ENCODE measurements around the gene CEACAM4. TPM values are rescaled to one million over a fixed set of nuclear protein-coding genes. Genes with fewer than 3 reads are reported as not detected.
A peak's percentile ranks its signal among the peaks of the same experiment; 100 is the strongest.
"Not testable (repeated sequence)": the region's sequence is repeated elsewhere in the genome, so short reads cannot be mapped to it uniquely, and the experiment has no call there.

Gene CEACAM4
- not detected in 2 replicates for total RNA-seq
- not detected for polyA plus RNA-seq (2012)

DNA sequence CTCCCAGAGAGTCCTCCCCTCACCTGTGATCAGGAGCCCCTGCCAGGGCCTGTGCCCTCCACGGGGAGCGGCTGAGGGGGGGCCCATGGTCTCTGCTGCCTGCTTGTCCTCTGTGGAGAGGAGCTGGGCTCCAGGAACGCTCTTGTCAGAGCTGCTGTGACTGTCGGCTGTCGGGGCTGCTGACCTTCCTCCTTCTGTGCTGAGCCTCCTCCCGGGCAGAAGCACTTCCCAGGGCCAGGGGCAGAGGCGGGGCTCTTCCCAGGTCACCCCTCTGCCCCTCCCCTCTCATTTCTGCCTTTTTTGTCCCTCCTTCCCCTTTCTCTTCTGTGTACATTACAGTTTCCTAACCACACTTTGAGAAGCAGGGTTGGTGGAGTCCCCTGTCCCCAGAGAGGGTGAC lies at the start of gene CEACAM4:
Gene CEACAM4, minus strand, starts transcription at position 198 of the 400 bp plus-strand sequence. Its CDS starts 111 bp downstream, at position 87.
- DNase-seq (ENCODE audit: low read depth), result no peak

DNA sequence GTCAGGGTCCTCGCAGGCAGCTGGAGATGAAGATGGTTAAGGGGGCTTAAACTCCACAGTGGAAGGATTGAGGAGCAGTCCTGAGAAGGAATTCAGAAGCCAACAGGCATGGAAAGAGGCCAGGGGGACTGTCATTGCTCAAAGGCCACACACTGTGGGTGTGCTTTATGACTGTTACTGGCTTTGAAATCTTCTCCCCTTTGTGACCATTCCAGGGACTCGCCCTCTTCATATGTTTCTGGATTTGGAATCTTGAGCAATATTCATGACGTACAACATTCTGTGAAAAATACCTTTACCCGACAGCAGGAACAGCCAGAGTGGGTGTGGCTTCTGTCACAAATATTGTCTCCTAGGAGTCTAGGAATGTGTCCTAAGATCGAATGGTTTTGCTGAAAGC lies 44.6 kb upstream of the CEACAM4 start:
- no peak for DNase-seq (ENCODE audit: low read depth)

DNA sequence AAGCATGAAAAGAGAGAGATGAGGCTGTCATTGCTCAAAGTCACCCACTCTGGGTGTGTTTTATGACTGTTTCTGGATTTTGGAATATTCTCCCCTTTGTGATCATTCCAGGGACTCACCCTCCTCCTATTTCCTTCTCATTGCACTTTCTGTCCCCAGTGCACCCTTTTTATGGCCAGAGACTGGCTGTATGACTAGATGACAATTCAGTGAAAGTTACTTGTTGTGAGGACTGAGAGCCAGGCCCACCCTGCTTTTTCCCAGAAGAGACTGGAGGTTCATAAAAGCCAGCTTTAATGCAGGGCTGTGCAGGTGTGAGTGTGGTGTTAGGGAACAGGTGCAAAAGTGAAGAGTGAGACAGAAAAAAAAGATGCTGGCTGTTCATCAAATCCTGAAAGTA lies 43.9 kb upstream of the CEACAM4 start:
- DNase-seq (ENCODE audit: low read depth), result no peak

DNA sequence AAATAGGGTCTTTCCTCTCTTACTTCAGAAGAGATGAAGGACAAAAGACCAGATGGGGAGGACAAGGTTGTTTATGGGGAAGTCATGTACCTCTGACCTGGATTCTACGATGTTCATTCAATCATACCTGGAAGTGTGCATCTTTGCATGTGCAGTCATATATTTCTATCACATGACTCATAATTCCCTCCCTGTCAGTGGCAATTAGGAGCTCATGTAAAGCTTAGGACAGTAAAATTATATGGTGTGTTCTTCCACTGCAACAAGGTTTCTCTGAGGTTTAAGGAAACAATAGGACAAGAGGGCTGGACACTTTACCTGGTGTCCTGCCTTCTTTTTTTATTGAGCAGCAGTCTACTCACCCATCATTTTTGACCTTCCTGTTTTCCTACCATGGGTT lies 41.4 kb upstream of the CEACAM4 start:
- no peak for DNase-seq (ENCODE audit: low read depth)

DNA sequence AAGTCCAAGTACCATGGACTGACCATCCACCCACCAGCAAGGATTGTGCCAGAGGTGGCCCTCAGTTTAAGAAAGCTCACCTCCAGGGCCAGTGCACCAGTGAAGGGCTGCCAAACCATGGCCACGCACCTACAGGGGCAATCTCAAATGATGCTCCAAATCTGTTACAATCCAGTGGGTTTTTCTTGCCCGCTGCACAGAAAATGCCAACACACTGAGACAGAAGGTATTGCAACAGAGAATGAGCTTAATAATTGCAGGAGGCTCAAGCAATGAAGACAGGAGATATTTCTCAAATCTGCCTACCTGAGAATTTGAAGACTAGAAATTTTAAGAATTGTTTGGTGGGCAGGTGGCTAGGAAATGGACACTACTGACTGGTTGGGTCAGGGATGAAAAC lies 39.2 kb upstream of the CEACAM4 start:
- DNase-seq (ENCODE audit: low read depth), result no peak

DNA sequence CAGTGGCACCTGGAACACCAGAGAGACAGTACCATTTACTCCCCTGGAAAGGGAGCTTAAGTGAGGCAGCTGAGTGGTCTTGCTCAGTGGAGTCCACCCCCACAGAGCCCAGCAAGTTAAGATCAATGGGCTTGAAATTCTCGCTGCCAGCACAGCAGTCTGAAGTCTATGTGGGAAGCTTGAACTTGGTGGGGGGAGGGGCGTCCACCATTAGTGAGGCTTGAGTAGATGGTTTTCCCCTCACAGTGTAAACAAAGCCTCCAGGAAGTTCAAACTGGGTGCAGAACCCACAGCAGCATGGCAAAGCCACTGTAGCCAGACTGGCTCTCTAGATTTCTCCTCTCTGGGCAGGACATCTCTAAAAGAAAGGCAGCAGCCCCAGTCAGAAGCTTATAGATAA lies 30.3 kb upstream of the CEACAM4 start:
- no peak for DNase-seq (ENCODE audit: low read depth)

DNA sequence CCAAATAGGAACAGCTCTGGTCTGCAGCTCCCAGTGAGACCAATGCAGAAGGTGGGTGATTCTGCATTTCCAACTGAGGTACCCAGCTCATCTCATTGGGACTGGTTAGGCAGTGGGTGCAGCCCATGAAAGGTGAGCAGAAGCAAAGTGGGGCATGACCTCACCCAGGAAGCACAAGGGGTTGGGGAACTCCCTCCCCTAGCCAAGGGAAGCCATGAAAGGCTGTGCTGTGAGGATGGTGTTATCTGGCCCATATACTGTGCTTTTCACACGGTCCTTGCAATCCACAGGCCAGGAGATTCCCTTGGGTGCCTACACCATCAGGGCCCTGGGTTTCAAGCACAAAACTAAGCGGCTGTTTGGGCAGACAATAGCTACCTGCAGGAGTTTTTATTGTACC lies 29.9 kb upstream of the CEACAM4 start:
- DNase-seq (ENCODE audit: low read depth), result not testable (repeated sequence)

DNA sequence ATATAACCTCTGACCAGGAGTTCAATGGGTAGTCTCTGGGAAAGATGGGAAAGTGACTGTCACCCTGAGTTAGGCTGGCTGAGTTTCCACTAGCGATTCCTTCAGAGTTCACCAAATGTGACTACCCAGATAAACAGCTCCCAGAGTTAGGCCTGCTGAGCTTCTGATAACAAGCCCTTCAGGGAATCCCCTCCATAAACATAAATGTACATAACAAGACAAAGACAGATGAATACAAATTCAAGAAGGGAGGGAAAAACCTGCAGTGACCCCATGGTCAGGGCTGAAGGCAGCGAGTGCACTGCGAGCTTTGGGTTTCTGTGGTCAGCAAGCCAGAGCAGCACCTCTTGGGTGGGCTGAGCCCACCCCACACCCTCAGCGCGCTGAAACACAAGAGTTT lies 25.4 kb upstream of the CEACAM4 start:
- no peak for DNase-seq (ENCODE audit: low read depth)

DNA sequence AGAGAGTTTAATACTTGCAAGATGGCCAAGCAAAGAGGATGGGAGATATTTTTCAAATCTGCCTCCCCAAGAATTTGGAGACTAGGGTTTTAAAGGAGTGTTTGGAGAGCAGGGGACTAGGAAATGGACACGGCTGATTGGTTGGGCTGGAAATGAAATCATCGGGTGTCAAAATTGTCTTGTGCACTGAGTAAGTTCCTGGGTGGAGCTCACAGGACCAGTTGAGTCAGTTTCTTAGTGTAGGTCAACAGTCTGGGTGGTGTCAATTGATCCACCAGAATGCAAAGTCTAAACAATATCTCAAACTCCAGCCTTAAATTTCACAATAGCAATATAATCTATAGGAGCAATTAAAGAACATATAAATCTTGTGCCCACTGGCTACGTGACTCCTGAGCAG lies 23.0 kb upstream of the CEACAM4 start:
- no peak for DNase-seq (ENCODE audit: low read depth)

DNA sequence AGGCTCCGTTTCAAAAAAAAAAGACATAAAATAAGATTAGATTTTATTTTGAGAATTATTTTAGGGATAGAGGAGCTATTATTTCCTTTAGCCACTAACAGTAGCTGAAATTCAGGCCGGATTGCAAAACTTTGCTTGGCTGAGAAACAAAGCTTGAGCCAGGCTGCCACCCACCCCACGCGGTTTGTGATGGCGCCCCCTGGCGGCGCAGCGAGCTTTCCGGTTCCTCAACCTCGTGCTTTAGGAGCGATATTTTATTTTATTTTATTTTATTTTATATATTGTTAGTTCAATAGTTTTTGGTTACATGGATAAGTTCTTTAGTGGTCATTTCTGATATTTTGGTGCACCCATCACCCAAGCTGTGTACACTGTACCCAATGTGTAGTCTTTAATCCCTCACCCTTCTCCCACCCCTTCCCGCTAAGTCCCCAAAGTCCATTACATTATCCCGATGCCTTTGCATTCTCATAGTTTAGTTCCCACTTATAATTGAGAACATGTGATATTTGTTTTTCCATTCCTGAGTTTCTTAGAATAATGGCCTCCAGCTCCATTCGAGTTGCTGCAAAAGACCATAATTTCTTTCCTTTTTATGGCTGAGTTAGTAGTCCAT lies 19.8 kb upstream of the CEACAM4 start:
- DNase-seq (ENCODE audit: low read depth), result no peak

DNA sequence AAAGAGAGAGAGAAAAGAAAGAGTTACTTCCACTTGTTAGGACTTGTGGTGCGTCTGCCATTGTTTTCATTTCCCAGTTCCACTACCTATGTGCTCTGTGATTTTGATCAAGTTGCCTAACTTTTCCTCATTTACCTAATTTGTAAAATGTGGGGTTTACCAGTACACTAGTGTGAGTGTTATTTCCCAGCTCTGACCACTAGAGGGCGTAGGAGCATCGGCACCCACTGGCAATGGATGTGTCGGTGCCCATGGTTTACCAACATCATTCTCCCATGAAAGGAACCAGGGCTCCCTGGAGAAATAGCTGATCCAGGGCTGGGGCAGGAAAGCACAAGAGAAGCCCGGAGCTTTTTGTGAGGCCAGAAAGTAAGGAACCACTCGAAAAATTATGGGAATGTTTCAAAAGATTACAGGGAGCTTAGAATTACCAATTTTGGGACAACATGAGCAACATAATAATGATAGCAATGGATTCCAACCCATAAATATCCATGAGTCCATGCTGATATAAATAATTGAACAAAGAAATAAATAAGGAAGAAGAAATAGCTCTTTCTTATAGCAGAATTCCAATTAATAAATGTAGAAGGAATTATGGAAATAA lies 15.1 kb upstream of the CEACAM4 start:
- peak; percentile 62 for DNase-seq (ENCODE audit: low read depth)

DNA sequence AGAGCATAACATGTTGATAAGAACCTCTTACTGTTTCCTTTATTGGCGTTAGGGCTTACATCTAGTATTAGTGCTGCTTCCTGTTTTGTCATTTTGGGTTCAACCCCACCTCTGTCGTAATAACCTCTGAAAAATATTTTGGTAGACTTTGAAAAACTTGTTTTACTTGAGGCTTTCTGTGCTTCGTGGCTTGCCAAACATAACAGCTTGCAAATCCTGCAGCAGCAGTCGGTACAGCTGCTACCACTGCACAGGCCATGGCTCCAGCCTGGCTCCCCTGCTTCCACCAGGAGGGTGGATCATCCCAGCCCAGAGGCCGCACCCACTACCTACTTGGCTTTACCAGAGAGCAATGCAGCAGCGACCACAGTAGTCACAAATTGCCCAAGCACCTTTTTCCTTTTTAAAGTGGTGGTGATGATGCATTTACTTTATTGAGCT lies 11.8 kb upstream of the CEACAM4 start:
- no peak for DNase-seq (ENCODE audit: low read depth)

DNA sequence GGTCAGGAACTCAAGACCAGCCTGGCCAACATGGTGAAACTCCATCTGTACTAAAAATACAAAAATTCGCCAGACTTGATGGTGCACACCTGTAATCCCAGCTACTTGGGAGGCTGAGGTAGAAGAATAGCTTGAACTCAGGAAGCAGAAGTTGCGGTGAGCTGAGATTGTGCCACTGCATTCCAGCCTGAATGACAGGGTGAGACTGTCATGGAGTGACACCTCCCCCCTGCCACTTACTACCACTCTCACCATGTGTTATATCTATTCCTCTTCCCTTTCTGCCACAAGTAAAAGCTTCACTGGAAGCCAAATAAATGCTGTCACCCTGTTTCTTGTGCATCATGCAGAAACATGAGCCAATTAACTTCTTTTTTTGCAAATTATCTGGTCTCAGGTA lies 10.6 kb upstream of the CEACAM4 start:
- DNase-seq (ENCODE audit: low read depth), result no peak

DNA sequence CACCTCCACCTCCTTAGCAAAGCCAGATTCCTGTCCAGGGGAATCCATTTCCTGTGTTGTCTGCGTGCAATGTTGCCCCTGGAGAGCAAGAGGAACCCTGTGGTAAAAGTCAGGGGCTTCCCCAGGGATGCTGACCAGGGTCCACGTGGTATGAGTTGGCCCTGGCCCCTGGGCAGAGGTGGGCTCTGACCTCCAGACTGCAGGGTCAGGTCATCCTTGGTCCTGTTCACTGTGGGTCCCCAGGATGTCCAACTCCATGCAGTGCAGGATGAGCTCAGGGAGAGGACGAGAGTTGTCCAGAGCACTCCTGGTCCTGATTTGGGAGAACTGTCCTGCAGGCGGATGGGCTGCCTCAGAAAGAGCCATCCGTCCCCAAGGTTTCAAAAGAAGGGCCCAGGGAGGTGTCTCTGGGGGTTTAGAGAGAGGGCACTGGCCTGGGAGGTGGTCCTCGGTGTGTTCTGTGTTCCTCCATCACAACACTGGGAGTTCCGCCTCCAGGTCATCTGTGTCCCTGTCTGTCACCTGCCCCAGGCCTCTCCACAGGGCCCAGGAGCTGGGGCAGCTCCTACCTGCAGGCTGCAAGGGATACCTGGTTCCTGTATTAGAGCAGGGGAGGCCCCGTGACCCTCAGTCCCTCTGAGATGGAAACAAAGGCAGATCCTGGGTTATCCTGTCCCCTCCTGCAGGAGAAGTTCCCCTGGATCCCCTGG lies 1.2 kb upstream of the CEACAM4 start:
- DNase-seq (ENCODE audit: low read depth), result no peak

DNA sequence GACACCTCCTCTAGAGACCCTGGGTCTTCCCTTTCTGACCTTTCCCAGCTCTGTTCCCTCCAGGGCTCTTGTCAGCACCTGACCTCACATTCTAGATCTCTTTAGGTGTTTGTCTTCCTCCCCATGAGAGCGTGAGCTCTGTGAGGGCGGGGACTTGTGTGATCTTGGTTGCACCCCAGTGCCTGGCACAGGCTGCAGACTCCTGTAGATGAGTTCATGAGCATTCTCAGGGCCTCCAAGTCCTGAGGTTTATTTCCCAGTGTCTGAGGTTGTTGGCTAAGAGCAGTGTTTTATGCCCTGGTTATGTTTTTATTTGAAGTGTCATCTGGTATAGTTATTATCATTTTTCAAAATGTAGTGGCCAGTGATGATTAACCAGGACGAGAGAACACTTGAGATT lies 596 bp downstream of the CEACAM4 start:
- no peak for DNase-seq (ENCODE audit: low read depth)

DNA sequence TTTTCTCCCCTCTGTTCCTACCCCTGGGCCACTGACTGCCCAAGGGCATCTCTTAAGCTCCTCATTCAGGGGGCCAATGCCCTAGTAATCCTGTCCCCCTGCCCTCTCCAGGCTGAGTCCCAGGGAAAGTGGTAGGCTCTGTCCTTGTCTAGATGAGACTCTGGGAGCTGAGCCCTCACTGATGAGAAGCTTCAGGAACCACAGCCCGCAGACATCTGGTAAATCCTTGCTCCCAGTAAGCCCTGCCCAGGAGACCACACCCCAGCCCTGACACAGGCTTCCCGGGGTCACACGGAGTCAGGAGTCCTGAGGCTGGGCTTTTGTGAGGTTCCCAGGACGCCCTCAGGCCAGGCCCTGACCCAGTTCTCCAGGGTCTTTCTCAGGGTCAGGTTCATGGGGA lies 1.9 kb downstream of the CEACAM4 start:
- DNase-seq (ENCODE audit: low read depth), result no peak

DNA sequence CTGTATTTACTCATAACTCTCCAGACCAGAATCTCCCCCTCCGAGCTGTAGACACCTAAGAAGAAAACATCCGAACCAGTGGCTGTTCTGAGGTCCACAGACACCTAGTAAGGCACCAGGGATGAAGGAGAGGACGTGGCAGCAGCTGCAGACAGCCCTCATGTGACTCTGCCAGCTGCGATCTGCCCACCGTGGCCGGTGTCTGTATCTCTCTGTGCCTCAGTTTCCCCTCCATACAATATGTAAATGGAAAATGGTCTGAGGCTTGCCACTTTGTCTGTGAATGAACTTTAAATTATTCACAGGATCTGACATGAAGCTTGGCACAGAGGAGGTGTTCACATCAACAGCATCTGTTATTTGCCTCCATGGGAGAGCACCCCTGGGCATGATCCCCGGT lies 2.4 kb downstream of the CEACAM4 start:
- no peak for DNase-seq (ENCODE audit: low read depth)

DNA sequence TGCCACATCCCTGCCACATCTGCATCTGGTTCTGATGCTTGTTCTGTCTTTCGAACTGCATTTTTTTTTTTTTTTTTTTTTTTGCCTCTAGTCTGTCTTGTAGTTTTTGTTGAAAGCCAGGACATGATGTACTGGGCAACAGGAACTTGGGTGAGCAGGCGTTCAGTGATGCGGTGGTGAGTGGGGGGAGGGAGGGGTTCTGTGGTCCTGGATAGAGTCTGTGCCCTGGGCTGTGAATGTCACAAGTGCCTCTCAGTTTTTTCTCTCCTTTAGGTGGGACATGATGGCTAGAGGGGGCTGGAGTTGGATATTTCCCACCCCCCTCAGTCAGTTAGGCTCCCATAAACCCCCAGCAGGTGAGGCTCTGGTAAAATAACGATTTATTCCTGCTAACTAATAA lies 3.5 kb downstream of the CEACAM4 start:
- DNase-seq (ENCODE audit: low read depth), result no peak

DNA sequence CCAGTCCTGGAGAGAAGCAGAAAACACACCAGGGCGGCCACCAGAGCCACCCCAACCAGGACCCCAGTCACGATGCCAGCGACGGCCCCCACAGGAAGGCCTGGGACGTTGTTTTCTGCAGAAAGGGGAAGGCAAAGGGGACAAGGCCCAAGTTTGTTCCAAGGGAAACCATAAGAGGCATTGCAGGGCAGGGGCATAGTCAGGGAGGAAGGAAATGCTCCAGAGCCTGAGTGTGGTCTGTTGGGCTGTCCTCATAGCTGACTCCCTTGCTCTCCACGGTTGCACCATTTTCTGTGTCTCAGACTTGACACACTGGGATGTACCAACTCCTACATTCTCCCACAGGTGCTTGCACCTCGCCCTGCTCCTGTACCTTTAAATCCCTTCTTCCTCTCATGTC lies 5.2 kb downstream of the CEACAM4 start:
- no peak for DNase-seq (ENCODE audit: low read depth)

DNA sequence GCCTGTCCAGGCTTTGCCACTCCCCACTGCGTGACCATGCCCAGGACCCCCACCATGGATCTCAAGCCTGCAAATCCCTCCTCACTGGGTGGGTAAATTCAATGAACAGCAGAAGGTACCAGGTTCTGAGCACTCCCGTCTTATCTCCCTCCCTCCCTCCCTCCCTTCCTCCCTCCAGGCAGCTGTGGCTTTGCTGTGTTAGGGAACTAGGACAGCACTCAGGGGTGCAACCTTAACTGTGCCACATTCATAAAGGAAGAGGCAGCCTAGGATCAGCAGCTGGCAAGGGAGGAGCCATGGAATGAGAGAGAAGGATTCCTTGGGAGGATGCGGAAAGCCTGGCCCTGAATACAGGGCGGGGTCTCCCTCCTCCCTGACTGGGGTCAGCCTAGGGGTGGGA lies 5.6 kb downstream of the CEACAM4 start:
- no peak for DNase-seq (ENCODE audit: low read depth)

DNA sequence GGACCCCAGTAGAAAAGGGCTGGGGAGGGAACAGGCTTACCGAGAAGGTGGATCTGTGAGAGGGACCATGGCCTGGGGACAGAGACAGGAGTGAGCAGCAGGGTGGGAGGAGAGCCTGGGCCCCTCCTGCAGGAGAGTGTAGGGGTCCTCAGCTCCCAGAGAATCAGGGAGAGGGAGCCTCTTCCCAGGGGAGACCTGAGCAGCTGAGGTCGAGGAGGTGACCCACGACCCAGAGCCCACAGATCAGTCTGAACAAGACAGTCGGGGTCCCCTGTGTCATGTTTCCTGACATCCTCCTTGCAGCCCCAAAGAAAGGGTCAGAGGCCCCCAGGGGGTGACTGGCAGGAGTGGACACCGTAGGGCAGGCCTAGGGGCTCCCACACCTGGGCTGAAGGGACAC lies 6.7 kb downstream of the CEACAM4 start:
- no peak for DNase-seq (ENCODE audit: low read depth)

DNA sequence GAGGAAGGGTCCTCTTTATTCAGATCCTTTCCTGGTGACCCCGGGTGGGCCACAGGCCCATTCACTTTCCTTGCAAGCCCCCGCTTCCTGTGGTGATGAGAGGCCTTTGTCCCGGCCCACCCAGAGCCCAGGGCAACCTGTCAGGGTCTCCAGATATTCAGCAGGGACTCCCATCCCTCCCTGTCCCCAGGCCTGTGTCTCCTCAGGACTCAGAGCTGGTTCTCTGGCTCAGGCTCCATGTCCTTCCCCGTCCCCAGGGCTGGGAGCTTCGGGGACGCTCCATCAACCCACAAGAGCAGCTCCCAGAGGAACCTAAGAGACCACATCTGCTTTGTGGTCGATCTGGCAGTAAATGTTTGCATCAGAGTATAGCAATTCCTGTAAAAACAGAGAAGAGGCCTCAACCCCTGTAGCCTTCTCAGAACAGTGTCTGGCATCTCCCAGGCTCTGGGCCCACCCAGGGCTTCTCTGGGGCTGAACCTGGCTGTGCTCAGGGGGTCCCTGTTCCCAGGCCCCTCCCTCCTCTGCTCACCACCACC lies 7.8 kb downstream of the CEACAM4 start:
- DNase-seq (ENCODE audit: low read depth), result no peak

Measured in myocyte (in vitro differentiated cells).